Suprapubic skin (tissue), 4 donors: Measurements from ENCODE around the gene PRR7.

ENCODE experiments used
- CTCF ChIP-seq, 2 donors: fragments of 200-600 bp in 1 of 2; fragments of 450-650 bp in 1 of 2; sonication (generic) in 1 of 2; IDR thresholded peaks; one replicate each; pipeline ENCODE4 v1.5.1; 2016 to 2019; ENCODE audit warnings: antibody characterized with exemption in 2 of 2, mild to moderate bottlenecking in 1 of 2, moderate library complexity in 1 of 2
- EP300 ChIP-seq: sonication (generic); formaldehyde crosslinking; IDR thresholded peaks from one replicate; pipeline ENCODE4 v1.6.1; 2017; ENCODE audit warnings: antibody characterized with exemption
- POLR2A ChIP-seq, 2 donors: fragments of 450-650 bp; IDR thresholded peaks; one replicate each; pipeline ENCODE4 v1.6.1; 2017; ENCODE audit warnings: antibody characterized with exemption in 2 of 2, mild to moderate bottlenecking in 2 of 2, moderate library complexity in 2 of 2
- POLR2AphosphoS5 ChIP-seq, 3 donors: sonication (generic); formaldehyde crosslinking; IDR thresholded peaks; one replicate each; pipeline ENCODE4 v1.6.1; 2017; ENCODE audit warnings: antibody characterized with exemption in 3 of 3

GRCh38 chr5:177491983-177492746, 45.6 kb downstream of the PRR7 start:
- TF ChIP-seq CTCF (IDR thresholded peaks at IDR 0.05) (no peak), POLR2AphosphoS5 (IDR thresholded peaks at IDR 0.05) (no peak), POLR2A (IDR thresholded peaks at IDR 0.05) (no peak), EP300 (no peak)
